T-helper 22 cell (primary cell): Measurements from ENCODE around the gene APOBEC2.
A peak's percentile ranks its signal among the peaks of the same experiment; 100 is the strongest.
"Not testable (repeated sequence)": the region's sequence is repeated elsewhere in the genome, so short reads cannot be mapped to it uniquely, and the experiment has no call there.

ENCODE experiments used
- DNase-seq: peaks from one replicate; pipeline ENCODE4 v3.0.0-alpha.2; 2020; ENCODE audit warnings: low read depth

The APOBEC2 gene

DNA sequence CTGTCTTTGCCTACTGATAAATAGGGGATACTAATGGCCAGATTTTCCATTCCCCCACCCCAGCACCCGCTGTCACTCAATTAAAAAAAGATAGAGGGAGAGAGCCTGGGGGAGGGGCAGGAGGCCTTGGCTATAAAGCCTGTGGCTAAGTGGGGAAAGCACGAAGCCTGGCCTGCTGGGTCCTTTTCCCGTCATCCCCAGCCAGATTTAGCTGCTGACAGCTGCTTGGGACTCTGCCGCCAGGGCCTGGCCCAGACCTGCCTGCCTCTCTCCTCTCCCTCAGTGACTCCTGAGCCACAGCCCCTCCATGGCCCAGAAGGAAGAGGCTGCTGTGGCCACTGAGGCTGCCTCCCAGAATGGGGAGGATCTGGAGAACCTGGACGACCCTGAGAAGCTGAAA, at the start of gene APOBEC2:
Gene APOBEC2 (plus strand): TSS at position 162 of the 400 bp plus-strand sequence. CDS start 146 bp downstream, at position 308.
- no peak for DNase-seq

DNA sequence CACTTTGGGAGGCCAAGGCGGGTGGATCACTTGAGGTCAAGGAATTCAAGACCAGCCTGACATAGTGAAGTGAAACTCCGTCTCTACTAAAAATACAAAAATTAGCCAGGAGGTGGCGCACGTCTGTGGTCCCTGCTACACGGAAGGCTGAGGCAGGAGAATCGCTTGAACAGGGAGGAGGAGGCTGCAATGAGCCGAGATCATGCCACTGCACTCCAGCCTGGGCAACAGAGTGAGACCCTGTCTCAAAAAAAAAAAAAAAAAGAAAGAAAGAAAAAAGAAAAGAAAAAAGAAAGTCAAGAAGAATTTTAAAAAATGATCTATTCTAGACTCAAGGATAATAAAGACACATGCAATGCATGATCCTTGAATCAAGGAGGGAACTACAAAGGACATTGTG, 46.8 kb upstream of the APOBEC2 start:
- not testable (repeated sequence) for DNase-seq

GRCh38 chr6:41006980-41007379, 46.0 kb upstream of the APOBEC2 start:
- DNase-seq, result not testable (repeated sequence)

DNA sequence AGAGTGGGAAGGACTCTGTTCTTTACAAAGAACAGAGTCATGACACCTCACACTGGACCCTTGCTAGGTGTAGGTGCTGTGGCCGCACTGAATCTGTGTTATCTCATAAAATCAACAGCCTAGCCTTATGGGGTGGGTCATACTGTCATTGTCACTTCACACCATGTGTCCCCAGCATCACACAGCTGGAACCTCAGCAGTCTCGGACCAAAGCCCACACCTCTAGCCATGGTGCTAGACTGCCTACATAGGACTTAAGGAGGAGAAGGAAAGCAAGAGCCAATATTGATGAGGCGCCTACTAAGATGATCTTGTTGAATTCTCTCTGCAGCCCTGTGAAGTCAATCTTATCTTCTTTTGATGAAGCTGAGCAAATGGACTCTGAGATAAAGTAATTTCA, 45.0 kb upstream of the APOBEC2 start:
- DNase-seq, result no peak

- no peak for DNase-seq
Observed at GRCh38 chr6:41009669-41010068, 43.3 kb upstream of the APOBEC2 start.

GRCh38 chr6:41011673-41012072, 41.3 kb upstream of the APOBEC2 start:
- no peak for DNase-seq

DNA sequence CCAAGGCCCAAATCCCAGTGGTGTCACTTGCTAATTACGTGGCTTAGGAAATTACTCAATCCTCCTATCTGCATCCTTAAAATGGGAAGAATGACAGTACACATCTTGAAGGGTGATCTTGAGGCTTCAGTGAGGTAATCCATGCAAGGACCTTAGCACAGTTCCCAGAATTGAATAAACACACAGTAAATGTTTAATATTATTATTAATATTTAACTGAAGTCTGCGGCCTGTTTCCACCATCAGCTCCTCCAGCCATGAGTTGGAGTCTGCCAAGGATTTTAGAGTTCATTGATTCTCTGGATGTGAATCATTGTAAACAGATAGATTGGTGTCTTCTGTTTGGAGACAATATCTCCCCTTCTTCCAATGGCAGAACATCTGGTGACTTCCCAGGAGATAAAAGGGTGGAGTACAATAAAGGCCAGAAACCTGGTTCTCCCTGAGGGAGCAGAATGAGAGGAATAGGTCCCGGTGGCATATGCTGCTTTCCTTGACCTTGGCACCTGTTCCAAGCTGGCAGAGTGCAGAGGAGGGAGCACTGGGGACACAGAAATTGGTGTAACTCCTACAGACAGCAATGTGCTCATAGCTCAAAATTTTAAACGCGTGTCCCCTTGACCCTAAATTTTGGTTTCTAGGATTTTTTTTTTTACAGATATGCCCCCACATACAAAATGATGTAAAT, 39.4 kb upstream of the APOBEC2 start:
- no peak for DNase-seq

GRCh38 chr6:41014780-41015179, 38.2 kb upstream of the APOBEC2 start:
- DNase-seq, result no peak

- DNase-seq, result not testable (repeated sequence)
Observed at GRCh38 chr6:41015860-41016259, 37.1 kb upstream of the APOBEC2 start.

GRCh38 chr6:41017663-41018062, 35.3 kb upstream of the APOBEC2 start:
- DNase-seq, result no peak

GRCh38 chr6:41021832-41022231, 31.2 kb upstream of the APOBEC2 start:
- DNase-seq, result no peak

DNA sequence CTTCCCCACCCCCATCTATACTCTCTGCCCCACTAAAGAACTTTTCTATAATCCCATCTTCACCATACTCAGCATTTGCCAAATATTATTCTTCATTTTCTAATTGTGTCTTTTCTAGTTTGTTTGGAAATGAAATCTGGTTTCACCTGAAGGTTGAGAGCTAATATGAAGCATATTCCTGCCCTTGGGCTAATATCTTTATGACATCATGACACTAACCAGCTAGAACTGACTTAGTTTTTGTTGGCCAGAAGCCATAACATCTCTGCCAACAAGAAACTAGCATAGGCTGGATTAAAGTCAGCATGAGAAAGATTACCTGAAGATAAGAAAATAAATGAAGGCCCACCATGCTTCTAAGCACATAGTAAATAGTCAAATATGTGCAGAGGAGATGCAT, 30.7 kb upstream of the APOBEC2 start:
- DNase-seq, result no peak

DNA sequence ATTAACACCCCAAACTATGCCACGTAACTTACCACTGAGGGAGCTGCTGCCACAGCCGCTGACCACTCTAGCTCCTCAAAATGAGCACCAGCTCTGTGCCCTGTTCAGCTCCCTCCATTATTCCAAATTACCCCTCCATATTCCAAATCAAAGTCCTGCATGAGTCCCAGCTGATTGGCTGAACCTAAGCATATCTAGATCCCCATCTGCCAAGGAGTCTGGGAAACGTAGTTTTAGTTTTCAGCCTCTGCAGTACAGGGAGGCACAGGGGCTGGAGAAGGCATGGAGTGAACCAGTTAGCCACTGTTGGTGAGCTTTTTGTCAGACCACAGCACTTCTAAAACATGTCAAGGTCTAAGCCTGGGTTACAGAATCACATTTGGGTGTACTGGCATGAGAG, 29.9 kb upstream of the APOBEC2 start:
- no peak for DNase-seq

DNA sequence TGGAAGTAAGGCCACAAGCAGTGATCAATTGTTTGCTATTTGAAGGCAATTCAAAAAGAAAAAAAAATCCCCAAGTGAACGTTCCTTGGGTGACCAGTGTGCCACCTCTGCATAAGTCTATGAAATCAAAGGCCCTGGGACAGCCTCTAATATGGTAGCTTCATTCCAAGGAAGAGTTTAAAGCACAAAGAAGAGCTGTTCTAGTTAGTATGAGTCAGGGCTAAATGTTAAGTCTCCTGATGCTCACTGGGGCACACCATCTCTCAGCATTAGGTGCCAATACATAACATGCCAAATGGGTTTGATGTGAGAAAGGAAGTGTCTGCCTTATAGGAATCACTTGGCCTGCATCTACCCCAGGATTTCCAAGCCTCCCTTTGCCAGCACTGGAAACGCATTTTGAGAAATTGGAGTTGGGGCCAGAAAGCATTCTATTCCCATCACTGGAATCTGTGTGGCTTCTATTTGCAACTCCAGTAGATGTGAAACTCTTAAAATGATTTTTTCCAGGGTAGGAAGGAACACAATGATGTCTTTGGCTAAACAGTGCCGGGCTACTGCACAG, 27.0 kb upstream of the APOBEC2 start:
- no peak for DNase-seq

DNA sequence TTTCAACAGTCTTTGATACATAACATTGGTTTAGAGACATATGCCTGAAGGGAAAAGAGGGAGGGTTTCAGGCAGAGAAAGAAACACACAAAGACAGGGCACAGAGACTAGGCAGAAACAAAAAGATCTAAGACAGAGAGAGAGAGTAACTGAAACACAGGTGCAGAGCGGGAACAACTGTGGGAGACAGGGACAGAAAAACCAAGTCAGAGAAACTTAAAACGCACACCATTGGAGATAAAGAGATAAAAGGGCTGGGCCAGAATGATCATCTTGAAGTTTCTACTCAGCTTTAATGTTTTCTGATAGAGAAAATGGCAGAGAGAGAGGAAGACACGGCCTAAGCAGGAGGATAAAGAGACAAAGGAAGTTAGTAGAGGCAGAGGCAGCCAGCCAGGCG, 25.8 kb upstream of the APOBEC2 start:
- no peak for DNase-seq

- peak; percentile 32 for DNase-seq
Observed at GRCh38 chr6:41027799-41028560, 25.0 kb upstream of the APOBEC2 start.

- DNase-seq, result no peak
Observed at GRCh38 chr6:41028561-41029412, 24.2 kb upstream of the APOBEC2 start.

DNA sequence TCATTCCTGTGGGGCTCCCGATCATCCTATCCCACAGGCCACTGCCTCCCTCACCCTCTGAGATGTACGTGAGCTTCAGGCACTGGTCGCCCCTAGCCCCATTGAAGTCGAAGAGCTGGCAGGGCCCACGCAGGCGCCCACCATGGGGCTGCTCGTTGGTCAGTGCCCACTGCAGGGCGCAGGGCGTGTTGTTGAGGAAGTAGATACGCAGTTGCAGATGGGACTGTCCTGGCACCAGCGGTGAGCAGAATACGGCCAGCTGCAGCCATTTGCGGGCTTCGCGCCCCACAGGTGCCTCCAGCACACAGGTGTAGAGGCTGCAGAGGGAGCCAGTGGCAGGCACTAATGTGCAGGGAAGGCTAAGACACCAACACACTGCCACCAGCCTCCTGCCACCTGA, 20.2 kb upstream of the APOBEC2 start:
- DNase-seq, result no peak

GRCh38 chr6:41033776-41034175, 19.2 kb upstream of the APOBEC2 start:
- DNase-seq, result no peak

DNA sequence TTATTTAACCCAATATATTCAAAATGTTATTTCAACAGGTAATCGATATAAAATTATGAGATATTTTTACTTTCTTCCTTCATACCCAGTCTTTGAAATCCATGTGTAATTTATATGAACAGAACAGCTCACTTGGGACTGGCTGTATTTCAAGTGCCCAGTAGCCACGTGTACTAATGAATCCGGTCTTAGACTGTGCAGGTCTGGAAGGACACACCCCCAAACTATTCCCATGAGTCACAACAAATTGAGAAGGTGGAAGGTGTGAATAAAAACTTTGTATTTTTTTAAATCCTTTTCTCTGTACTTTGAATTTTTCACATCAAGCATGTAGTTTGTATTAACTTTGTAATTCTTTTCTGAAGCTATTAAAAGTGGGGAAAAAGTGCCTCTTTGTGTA, 16.8 kb upstream of the APOBEC2 start:
- DNase-seq, result no peak

DNA sequence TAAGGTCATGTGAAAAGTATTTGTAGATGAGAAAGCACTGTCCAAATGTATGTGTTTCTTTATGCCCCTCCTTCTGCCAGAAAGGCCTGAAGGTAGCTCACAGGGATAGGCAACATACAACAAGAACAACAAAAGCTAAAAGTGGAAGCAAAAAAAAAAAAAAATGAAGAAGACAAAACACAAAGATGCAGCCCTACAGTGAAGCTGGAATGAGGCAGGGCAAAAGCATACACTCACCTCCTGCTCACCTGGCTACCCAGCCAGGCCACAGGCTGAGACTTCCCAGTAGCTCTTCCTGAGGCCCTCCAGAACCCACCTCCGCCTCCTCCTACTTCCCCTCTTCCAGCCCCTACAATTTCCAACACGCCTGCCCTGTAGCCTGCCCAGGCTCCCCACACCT, 16.4 kb upstream of the APOBEC2 start:
- DNase-seq, result no peak
